Keratinocyte (primary cell): ENCODE data around the gene LRRIQ3.

ENCODE experiments used
- CTCF ChIP-seq, 3 experiments: IDR thresholded peaks in 1 of 3; conservative IDR thresholded peaks in 1 of 3; optimal IDR thresholded peaks in 1 of 3; 2 replicates in 2 of 3; 3 replicates in 1 of 3; pipeline versions ENCODE3 to v1.5.1; 2011; ENCODE audit warnings: low read length in 3 of 3, mild to moderate bottlenecking in 3 of 3, moderate library complexity in 2 of 3, control low read depth in 1 of 3, inconsistent platforms in 1 of 3; ENCODE audit not compliant: insufficient read depth in 2 of 3; ENCODE audit errors: extremely low read depth in 1 of 3
- EZH2 ChIP-seq: IDR thresholded peaks from one replicate; pipeline ENCODE4 v1.6.1; 2012; ENCODE audit warnings: inconsistent platforms, mild to moderate bottlenecking, low read length, moderate library complexity

DNA sequence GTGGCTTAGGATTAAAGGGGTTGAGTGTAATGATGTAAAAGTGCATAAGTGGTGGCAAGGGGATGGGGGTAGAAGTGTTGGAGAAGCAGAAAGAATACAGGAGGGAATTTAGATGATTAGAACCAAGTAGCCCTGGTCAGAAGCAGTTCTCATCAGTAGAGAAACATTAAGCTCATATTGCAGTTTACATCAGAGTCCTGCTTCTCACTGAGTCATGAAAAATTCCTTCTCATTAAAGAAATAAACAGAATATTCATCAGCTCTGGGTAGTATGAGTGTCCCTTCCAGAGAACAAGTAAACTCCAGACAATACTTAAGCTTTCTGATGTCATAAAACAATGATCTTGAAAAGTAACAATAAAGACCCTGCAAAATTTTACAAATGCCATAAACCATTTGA, 36.5 kb downstream of the LRRIQ3 start:
- TF ChIP-seq CTCF (optimal IDR thresholded peaks at IDR 0.05 in 1 of 3, IDR thresholded peaks at IDR 0.05 in 1 of 3, conservative IDR thresholded peaks at IDR 0.05 in 1 of 3; ENCODE audit: extremely low read depth in 1 of 3, insufficient read depth in 2 of 3, low read length in 3 of 3) (no peak), EZH2 (no peak)
